Measurements from ENCODE around the gene REX1BD.
A peak's percentile ranks its signal among the peaks of the same experiment; 100 is the strongest.

Gene REX1BD

DNA sequence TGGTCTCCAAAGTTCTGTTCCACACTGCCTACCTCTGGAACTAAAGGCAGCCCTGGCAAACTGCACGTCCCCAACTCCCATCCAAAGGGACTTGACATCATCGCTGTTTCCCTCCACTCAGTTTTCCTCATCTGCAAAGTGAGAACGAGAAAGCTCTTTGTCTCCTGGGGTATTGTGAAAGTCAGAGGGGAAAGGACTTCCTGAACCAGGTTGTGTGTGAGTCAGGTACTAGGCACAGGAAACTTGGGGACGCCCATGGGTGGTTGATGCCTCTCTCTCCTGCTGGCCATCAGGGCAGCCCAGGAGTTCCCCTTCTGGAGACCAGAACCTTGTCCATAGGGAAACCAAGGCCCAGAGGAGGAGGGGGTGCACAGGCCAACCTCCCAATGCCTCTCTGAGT is 13.3 kb downstream of the REX1BD start:
- H3K4me3 ChIP-seq (ENCODE audit: low read length) = no peak overlapping the region
- no peak overlapping the region for H3K27ac ChIP-seq (ENCODE audit: low read depth, low read length)
- H3K4me1 ChIP-seq (ENCODE audit: control insufficient read depth, low read length) = peaks cover 11% of the 10 kb centered on the region
- no peak overlapping the region for H3K4me2 ChIP-seq (ENCODE audit: low read length)
- no peaks in the 10 kb centered on the region for H3K36me3 ChIP-seq (ENCODE audit: control insufficient read depth, low read length)
- H3K27me3 ChIP-seq (ENCODE audit: control insufficient read depth, low read length) = peaks cover 44% of the 10 kb centered on the region
- no peaks in the 10 kb centered on the region for H3K79me2 ChIP-seq (ENCODE audit: control insufficient read depth, low read length)
- TF ChIP-seq, protein P1, sequence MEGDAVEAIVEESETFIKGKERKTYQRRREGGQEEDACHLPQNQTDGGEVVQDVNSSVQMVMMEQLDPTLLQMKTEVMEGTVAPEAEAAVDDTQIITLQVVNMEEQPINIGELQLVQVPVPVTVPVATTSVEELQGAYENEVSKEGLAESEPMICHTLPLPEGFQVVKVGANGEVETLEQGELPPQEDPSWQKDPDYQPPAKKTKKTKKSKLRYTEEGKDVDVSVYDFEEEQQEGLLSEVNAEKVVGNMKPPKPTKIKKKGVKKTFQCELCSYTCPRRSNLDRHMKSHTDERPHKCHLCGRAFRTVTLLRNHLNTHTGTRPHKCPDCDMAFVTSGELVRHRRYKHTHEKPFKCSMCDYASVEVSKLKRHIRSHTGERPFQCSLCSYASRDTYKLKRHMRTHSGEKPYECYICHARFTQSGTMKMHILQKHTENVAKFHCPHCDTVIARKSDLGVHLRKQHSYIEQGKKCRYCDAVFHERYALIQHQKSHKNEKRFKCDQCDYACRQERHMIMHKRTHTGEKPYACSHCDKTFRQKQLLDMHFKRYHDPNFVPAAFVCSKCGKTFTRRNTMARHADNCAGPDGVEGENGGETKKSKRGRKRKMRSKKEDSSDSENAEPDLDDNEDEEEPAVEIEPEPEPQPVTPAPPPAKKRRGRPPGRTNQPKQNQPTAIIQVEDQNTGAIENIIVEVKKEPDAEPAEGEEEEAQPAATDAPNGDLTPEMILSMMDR (IDR thresholded peaks at IDR 0.05; ENCODE audit: low read depth, low read length, poor library complexity, severe bottlenecking) = no peak
- H3K9me2 ChIP-seq (replicated peaks; ENCODE audit: control insufficient read depth, low read length) = no peaks in the 10 kb centered on the region
- H3K9me3 ChIP-seq (ENCODE audit: control insufficient read depth, insufficient read depth, low read length) = no peaks in the 10 kb centered on the region
- H4K20me1 ChIP-seq (ENCODE audit: control insufficient read depth, insufficient read depth, low read depth, low read length) = no peaks in the 10 kb centered on the region
- no peaks in the 10 kb centered on the region for H3F3A ChIP-seq (ENCODE audit: control insufficient read depth, insufficient read depth)

DNA sequence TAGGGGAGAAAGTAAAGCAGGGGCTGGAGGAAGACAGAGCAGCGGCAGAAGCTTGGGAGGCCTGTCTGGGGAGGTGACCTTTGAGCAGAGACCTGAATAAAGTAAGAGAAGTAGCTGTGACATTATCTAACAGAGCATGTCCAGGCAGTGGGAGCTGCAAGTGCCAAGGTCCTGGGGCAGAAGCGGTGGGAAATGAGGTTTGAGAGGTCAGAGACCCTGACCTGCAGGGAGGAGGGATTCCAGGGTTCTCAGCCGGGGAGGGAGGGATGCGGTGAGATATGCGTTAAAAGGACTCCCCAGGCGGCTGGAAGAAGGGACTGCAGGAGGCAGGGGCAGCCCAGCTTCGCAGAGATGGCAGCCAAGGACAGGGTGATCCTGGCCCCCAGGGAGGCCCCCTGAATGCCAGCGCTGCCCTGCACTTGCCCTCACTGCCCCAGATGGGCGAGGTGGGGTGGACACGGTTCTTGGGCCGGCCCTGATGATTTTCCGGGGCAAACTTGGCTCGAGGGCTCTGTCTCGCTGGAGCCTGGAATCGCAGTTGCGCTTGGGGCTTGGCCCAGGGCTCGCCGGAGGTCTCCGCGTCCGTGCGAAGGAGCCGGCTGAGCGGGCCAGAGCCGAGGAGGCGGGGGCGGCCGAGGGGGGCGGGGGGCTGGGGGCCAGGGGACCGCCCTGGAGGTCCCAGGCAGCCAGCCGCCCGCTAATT is 14.8 kb downstream of the REX1BD start:
- no peaks in the 10 kb centered on the region for H3K79me2 ChIP-seq (ENCODE audit: control insufficient read depth, low read length)
- TF ChIP-seq EZH2phosphoT487 (IDR thresholded peaks at IDR 0.05; ENCODE audit: borderline replicate concordance, low read length) = peak; percentile 84; the same call in 1 of the 2 replicates
- TF ChIP-seq, protein P1 (IDR thresholded peaks at IDR 0.05; ENCODE audit: low read depth, low read length, poor library complexity, severe bottlenecking) = peak; percentile 21
- H3K4me3 ChIP-seq (ENCODE audit: low read length) = no peak overlapping the region
- H3K27ac ChIP-seq (ENCODE audit: low read depth, low read length) = no peak overlapping the region
- H3K9me3 ChIP-seq (ENCODE audit: control insufficient read depth, insufficient read depth, low read length) = no peaks in the 10 kb centered on the region
- no peak overlapping the region for H3K4me2 ChIP-seq (ENCODE audit: low read length)
- H3K9me2 ChIP-seq (replicated peaks; ENCODE audit: control insufficient read depth, low read length) = no peaks in the 10 kb centered on the region
- H3K27me3 ChIP-seq (ENCODE audit: control insufficient read depth, low read length) = peaks cover 57% of the 10 kb centered on the region
- no peaks in the 10 kb centered on the region for H3F3A ChIP-seq (ENCODE audit: control insufficient read depth, insufficient read depth)
- H3K4me1 ChIP-seq (ENCODE audit: control insufficient read depth, low read length) = no peaks in the 10 kb centered on the region; the same call in 1 of the 2 replicates
- H3K36me3 ChIP-seq (ENCODE audit: control insufficient read depth, low read length) = no peaks in the 10 kb centered on the region
- no peaks in the 10 kb centered on the region for H4K20me1 ChIP-seq (ENCODE audit: control insufficient read depth, insufficient read depth, low read depth, low read length)

DNA sequence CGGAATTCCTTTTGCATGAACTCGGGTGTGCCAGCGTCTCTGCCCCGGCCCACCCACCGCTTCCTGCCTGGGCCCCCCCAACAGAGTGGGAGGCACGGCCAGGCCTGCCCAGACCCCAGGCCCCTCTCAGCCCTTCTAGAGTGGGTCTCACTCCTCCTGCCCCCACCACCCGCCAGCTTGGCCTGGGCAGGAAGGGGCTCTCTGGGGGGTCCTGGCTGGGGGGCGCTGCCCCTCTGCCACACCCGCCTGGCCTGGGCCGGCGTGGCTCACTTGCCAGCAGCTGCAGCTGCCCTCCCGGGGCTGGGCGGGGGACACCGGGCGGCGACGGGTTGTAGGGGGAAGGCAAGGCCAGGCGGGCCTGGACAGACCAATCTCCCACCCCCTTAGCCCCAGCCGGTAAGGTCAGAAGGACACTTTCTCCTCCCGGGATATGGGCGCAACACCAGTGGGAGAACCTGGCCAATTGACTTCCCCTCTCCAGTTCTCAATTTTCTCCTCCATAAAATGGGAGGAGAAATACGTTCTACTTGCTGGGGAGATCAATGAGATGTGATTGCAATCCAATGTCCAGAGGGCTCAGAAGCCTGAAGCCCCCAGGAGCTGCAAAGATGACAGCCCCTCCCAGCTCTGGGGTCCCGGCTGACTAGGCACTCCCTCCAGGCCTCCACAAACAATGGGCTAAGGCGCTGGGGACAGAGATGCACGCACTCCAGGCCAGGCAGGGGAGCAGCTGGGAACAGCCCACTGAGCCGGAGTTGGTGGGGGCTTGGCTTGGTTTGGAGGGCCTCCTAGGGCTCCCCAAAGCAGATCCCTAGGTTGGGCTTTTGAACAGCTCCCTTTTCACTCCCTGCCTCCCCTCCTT is 15.6 kb downstream of the REX1BD start:
- no peaks in the 10 kb centered on the region; the same call in 1 of the 2 replicates for H3K4me1 ChIP-seq (ENCODE audit: control insufficient read depth, low read length)
- no peaks in the 10 kb centered on the region for H3K79me2 ChIP-seq (ENCODE audit: control insufficient read depth, low read length)
- H3K27me3 ChIP-seq (ENCODE audit: control insufficient read depth, low read length) = peaks cover 64% of the 10 kb centered on the region
- H3K4me3 ChIP-seq (ENCODE audit: low read length) = no peak overlapping the region
- TF ChIP-seq, protein P1 (IDR thresholded peaks at IDR 0.05; ENCODE audit: low read depth, low read length, poor library complexity, severe bottlenecking) = no peak
- peak; percentile 90 for TF ChIP-seq EZH2phosphoT487 (IDR thresholded peaks at IDR 0.05; ENCODE audit: borderline replicate concordance, low read length)
- no peaks in the 10 kb centered on the region for H3F3A ChIP-seq (ENCODE audit: control insufficient read depth, insufficient read depth)
- H3K9me3 ChIP-seq (ENCODE audit: control insufficient read depth, insufficient read depth, low read length) = no peaks in the 10 kb centered on the region
- no peaks in the 10 kb centered on the region for H4K20me1 ChIP-seq (ENCODE audit: control insufficient read depth, insufficient read depth, low read depth, low read length)
- no peaks in the 10 kb centered on the region for H3K9me2 ChIP-seq (replicated peaks; ENCODE audit: control insufficient read depth, low read length)
- no peak overlapping the region for H3K4me2 ChIP-seq (ENCODE audit: low read length)
- no peak overlapping the region for H3K27ac ChIP-seq (ENCODE audit: low read depth, low read length)
- no peaks in the 10 kb centered on the region for H3K36me3 ChIP-seq (ENCODE audit: control insufficient read depth, low read length)
